Hair follicle dermal papilla cell (primary cell): ENCODE data around the gene ZNF175. TPM values are rescaled to one million over a fixed set of nuclear protein-coding genes. Genes with fewer than 3 reads are reported as not detected.

ENCODE experiments used
- total RNA-seq: library from RNA; depleted of rRNA; stranded (reverse); fragments of >200 nt; gene quantifications from 2 replicates; pipeline ENCODE4 v1.2.3, GENCODE V29; 2012

Gene ZNF175
- 8.4 and 9.4 TPM in 2 replicates for total RNA-seq

DNA sequence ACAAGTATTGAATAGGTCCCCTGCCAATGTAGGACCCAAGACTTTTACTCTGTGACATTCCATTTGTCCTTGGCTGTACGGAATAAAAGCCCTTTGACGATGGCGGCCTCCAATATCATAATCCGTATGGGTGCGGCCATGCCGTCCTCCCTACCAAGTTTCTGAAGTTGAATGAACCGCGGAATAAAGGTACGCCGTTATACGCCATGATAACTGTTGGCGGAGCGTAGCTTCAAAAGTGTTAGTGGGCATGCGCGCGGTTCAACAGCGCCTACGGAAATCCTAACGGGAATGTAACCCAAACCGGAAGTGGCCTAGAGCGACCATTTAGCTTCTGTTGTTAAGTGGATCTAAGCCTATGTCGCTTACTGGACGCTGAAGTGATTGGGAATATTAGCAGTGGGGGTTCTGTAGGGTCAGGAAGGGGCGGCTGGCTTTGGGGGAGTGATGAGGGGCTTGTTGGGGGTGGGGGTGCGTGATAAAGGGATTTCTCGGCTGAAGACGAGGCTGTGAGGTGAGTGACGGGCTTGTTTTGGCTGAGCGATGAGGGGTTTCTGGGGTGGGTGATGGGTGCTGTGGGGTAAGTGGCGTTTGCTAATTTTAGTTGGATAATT is at the start of gene ZNF175:
TSS of gene ZNF175 (plus strand) at position 322 of the 614 bp plus-strand sequence. CDS start 2,047 bp downstream, outside the sequence.

DNA sequence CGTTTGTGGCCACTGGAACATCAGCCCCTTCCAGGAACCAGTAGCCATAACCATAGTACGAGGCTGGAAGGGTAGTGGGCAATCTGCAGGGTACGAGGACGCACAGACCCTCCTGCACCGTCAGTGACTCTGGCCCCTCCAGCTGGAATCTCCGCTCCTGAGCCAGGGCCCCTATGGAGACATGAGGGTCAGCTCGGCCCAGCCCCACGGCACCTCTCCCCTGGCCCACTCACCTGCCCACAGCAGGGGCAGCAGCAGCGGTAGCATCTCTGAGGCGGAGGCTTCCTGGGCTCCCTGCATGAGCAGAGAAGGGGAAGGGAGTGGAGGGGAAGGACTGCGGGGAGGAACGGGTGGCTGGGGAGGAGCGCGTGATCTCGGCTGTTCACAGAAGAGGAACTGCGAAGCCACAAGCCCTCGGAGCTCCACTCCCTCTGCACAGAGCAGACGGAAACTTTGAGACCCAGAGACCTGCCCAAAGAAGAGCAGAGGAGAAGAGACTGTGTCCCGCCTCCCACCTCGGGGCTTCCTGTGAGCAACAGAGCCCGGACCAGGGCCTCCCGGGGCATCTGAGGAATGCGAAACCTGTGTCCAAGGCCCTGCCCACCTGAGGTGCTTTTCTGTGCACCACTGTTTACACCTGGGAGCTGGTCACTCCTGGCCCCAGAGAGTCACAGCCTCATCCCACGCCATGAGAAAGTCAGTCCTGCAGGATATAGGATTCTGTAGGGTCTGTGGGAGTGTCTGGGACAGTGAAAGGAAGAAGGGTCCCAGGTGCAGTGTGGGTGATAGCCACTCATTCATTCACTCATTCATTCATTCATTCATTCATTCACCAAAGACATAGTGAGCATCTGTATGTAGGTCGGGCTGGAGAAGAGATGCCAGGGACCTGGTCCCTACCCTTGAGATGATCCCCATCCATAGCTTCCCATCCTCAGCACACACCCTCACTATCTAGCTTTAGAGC is 39.5 kb upstream of the ZNF175 start, which contains the start of gene SIGLEC6:
TSS of gene SIGLEC6 (minus strand) at position 322 of the 967 bp plus-strand sequence. CDS start at position 300, 22 bp downstream.

DNA sequence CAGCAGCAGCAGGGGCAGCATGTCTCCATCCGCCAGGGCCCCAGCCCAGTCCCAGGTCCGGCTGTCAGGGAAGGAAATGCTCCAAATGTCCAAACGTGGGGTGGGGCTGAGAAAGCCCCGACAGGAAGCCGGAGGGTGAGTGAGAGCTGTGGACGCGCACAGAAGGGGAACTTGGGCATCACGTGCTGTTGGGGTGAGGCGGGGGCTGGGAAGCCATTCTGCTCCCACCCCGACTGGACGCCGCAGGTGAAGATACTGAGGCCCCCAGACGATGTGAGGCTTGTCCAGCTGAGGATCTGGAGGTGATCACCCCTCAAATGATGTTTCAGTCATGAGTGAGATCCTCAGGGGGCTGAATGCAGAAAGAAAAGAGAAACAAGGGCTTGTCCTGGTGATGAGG is 59.2 kb downstream of the ZNF175 start, which contains the start of gene SIGLEC5:
TSS of gene SIGLEC5 (minus strand) at position 87 of the 400 bp plus-strand sequence. CDS start at position 21, 66 bp downstream.

Other genes starting within 250 kb of the ZNF175 start
- 0.49 and 0.81 TPM in 2 replicates for gene VSIG10L, start 229.1 kb upstream of the ZNF175 start, total RNA-seq
- gene ETFB, start 204.9 kb upstream of the ZNF175 start, total RNA-seq, result 48.0 and 58.5 TPM in 2 replicates
- not detected in 2 replicates for gene CLDND2, start 202.3 kb upstream of the ZNF175 start, total RNA-seq
- not detected in 2 replicates for gene NKG7, start 198.6 kb upstream of the ZNF175 start, total RNA-seq
- gene LIM2, start 183.3 kb upstream of the ZNF175 start, total RNA-seq, result not detected in 2 replicates
- gene C19orf84, start 180.7 kb upstream of the ZNF175 start, total RNA-seq, result not detected in 2 replicates
- gene SIGLEC10, start 153.6 kb upstream of the ZNF175 start, total RNA-seq, result not detected in 2 replicates
- gene SIGLEC8, start 112.8 kb upstream of the ZNF175 start, total RNA-seq, result not detected in 2 replicates
- not detected in 2 replicates for gene CEACAM18, start 92.7 kb upstream of the ZNF175 start, total RNA-seq
- not detected in 2 replicates for gene SIGLEC12, start 69.5 kb upstream of the ZNF175 start, total RNA-seq
- not detected in 2 replicates for gene SIGLEC6, start 39.6 kb upstream of the ZNF175 start, total RNA-seq
- gene SIGLEC5, start 59.1 kb downstream of the ZNF175 start, total RNA-seq, result not detected in 2 replicates
- gene SIGLEC14, start 75.5 kb downstream of the ZNF175 start, total RNA-seq, result not detected in 2 replicates
- gene SPACA6, start 122.0 kb downstream of the ZNF175 start, total RNA-seq, result 9.1 and 13.4 TPM in 2 replicates
- gene HAS1, start 152.7 kb downstream of the ZNF175 start, total RNA-seq, result 0.32 TPM in 1 of 2 replicates, not detected in the other
- gene FPR1, start 180.6 kb downstream of the ZNF175 start, total RNA-seq, result 0.61 TPM in 1 of 2 replicates, not detected in the other
- not detected in 2 replicates for gene FPR2, start 189.9 kb downstream of the ZNF175 start, total RNA-seq
- gene FPR3, start 223.9 kb downstream of the ZNF175 start, total RNA-seq, result not detected in 2 replicates